ENCODE results near the gene OSBPL2. TPM values are rescaled to one million over a fixed set of nuclear protein-coding genes. Genes with fewer than 3 reads are reported as not detected.

The OSBPL2 gene
- total and polyA plus RNA-seq, 2 donors (not counting 3 experiments of a cell fraction or from before 2014, with no cell fraction given), result 13.1 to 33.0 TPM

GRCh38 chr20:62275219-62275618 is 36.9 kb downstream of the OSBPL2 start:
- dilution Hi-C loops (cut with MboI; ENCODE audit: extremely low pct_ligation_motif_present, low sequenced_read_pairs), result no loop called here
- Histone ChIP-seq H3K79me2 (ENCODE audit: control insufficient read depth, insufficient read depth, low read length) (no peaks in the 10 kb centered on the region), H3K4me1 (ENCODE audit: control insufficient read depth, extremely low read depth, insufficient read depth, low read length) (no peaks in the 10 kb centered on the region), H3K9me3 (replicated peaks; ENCODE audit: control insufficient read depth, insufficient read depth, low read length) (no peaks in the 10 kb centered on the region), H3K36me3 (ENCODE audit: control insufficient read depth in 2 of 2, extremely low read depth in 1 of 2, insufficient read depth in 2 of 2, low read length in 2 of 2) (peaks cover 3 to 24% of the 10 kb centered on the region in 2 experiments), H3K4me2 (ENCODE audit: insufficient read depth, low read length) (no peak overlapping the region), H3K27ac (ENCODE audit: insufficient read depth, low read depth, low read length) (no peak overlapping the region), H2AFZ (ENCODE audit: low read depth, low read length) (no peak overlapping the region), H3K27me3 (ENCODE audit: control insufficient read depth in 2 of 2, insufficient read depth in 2 of 2, low read length in 2 of 2) (no peaks in the 10 kb centered on the region), H3K4me3 (replicated peaks in 1 of 3; ENCODE audit: insufficient read depth in 1 of 3, low read depth in 1 of 3, low read length in 3 of 3) (no peak overlapping the region), H3K9me1 (replicated peaks; ENCODE audit: control insufficient read depth, extremely low read depth, insufficient read depth, low read length) (no peaks in the 10 kb centered on the region), H3K9ac (replicated peaks; ENCODE audit: extremely low read depth, insufficient read depth, low read length) (no peak overlapping the region), H4K20me1 (replicated peaks; ENCODE audit: control insufficient read depth, extremely low read depth, insufficient read depth, low read length) (no peaks in the 10 kb centered on the region)
- ChIA-PET POLR2A (no interaction called here), CTCF (interaction anchor here (1.4 kb wide), 1 partner anchor 107 kb away, joined by 3 read pairs; no protein-coding TSS in a partner anchor)
- FAIRE-seq (no peak), DNase-seq (ENCODE audit: low read depth, low spot score) (no peak)
- TF ChIP-seq POLR2A (IDR thresholded peaks at IDR 0.05; ENCODE audit: low read depth, low read length), result no peak
- TF ChIP-seq MAX (IDR thresholded peaks at IDR 0.05; ENCODE audit: insufficient read depth, insufficient read length), result no peak
- TF ChIP-seq EZH2 (IDR thresholded peaks at IDR 0.05; ENCODE audit: borderline replicate concordance, low read depth, low read length, severe bottlenecking), result no peak
- no peak for TF ChIP-seq MYC (IDR thresholded peaks at IDR 0.05; ENCODE audit: low read depth, low read length)
- TF ChIP-seq POLR2AphosphoS5 (IDR thresholded peaks at IDR 0.05; ENCODE audit: insufficient read depth, low read depth, low read length), result no peak
- TF ChIP-seq FOS (IDR thresholded peaks at IDR 0.05; ENCODE audit: borderline replicate concordance, insufficient read depth, low read length), result no peak
- no peak for TF ChIP-seq JUN (IDR thresholded peaks at IDR 0.05; ENCODE audit: borderline replicate concordance, insufficient read depth, insufficient read length, low read depth)
- TF ChIP-seq, protein P1, sequence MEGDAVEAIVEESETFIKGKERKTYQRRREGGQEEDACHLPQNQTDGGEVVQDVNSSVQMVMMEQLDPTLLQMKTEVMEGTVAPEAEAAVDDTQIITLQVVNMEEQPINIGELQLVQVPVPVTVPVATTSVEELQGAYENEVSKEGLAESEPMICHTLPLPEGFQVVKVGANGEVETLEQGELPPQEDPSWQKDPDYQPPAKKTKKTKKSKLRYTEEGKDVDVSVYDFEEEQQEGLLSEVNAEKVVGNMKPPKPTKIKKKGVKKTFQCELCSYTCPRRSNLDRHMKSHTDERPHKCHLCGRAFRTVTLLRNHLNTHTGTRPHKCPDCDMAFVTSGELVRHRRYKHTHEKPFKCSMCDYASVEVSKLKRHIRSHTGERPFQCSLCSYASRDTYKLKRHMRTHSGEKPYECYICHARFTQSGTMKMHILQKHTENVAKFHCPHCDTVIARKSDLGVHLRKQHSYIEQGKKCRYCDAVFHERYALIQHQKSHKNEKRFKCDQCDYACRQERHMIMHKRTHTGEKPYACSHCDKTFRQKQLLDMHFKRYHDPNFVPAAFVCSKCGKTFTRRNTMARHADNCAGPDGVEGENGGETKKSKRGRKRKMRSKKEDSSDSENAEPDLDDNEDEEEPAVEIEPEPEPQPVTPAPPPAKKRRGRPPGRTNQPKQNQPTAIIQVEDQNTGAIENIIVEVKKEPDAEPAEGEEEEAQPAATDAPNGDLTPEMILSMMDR (IDR thresholded peaks at IDR 0.05; ENCODE audit: extremely low read depth in 1 of 2, insufficient read depth in 1 of 2, low read depth in 1 of 2, low read length in 2 of 2), result no peak
- TF ChIP-seq GATA2 (IDR thresholded peaks at IDR 0.05; ENCODE audit: insufficient read depth, insufficient read length, low read depth, low read length), result no peak
- no TSS peak for BruUV-seq (replicated peaks)
- intact Hi-C loops (cut with micrococcal nuclease), result no loop called here

Data from endothelial cell of umbilical vein (primary cell).